HepG2 (cell line): ENCODE measurements around the gene RANBP3L. TPM values are rescaled to one million over a fixed set of nuclear protein-coding genes. Genes with fewer than 3 reads are reported as not detected.

Experiments used
- ATAC-seq: fragments of 200-7000 bp; cut with Tn5 transposase; 3 replicates; pipeline ENCODE4 v1.9.1; 2020; ENCODE audit warnings: mild to moderate bottlenecking, moderate library complexity
- BruUV-seq: library from RNA; stranded (reverse); fragments of 400-500 nt; replicated peaks from 2 replicates; lab custom pipeline; 2021; lab: Mats Ljungman, UMichigan
- CTCF ChIA-PET: fragments of 300-600 bp; formaldehyde crosslinking; extraction: SDS; loops from one replicate; lab custom pipeline; 2021; ENCODE audit warnings: low total read pairs, inconsistent platforms, low intra/inter-chr PET ratio; lab: Yijun Ruan, JAX
- POLR2A ChIA-PET: fragments of 350-600 bp; sonication (Branson Sonifier 250); formaldehyde crosslinking; loops from one replicate; lab custom pipeline; 2020; ENCODE audit warnings: antibody characterized with exemption, inconsistent platforms; lab: Yijun Ruan, JAX
- DNase-seq: peaks from one replicate; pipeline ENCODE4 v3.0.0-alpha.2; 2015; ENCODE audit warnings: low spot score
- FAIRE-seq: peaks from 3 replicates; lab custom pipeline; 2011; peaks lifted over from hg19 to GRCh38; lab: Jason Lieb, UNC
- H2AFZ ChIP-seq: one replicate; pipeline ENCODE4 v1.6.1; 2011; ENCODE audit warnings: low read length, inconsistent platforms
- H3K27ac ChIP-seq: fragments of 300-600 bp; 3 replicates; pipeline ENCODE4 v1.8.0; 2011; ENCODE audit warnings: mixed run types, mild to moderate bottlenecking, mixed read lengths, low read length, inconsistent platforms; ENCODE audit not compliant: insufficient read depth; ENCODE audit errors: extremely low read length
- H3K27me3 ChIP-seq, 2 experiments: fragments of 200-600 bp in 1 of 2; 2 replicates in 1 of 2; 3 replicates in 1 of 2; pipeline versions ENCODE4 v1.6.0 to v1.8.0; 2011; ENCODE audit warnings: low read length in 2 of 2, mild to moderate bottlenecking in 2 of 2, moderate library complexity in 2 of 2, inconsistent platforms in 1 of 2; ENCODE audit not compliant: insufficient read depth in 2 of 2, control insufficient read depth in 1 of 2
- H3K36me3 ChIP-seq, 2 experiments: fragments of 200-600 bp in 1 of 2; replicated peaks in 1 of 2; 2 replicates in 1 of 2; 3 replicates in 1 of 2; pipeline versions ENCODE4 v1.5.1 to v1.8.0; 2011; ENCODE audit warnings: low read length in 2 of 2, inconsistent platforms in 1 of 2; ENCODE audit not compliant: insufficient read depth in 2 of 2, control insufficient read depth in 1 of 2
- H3K4me1 ChIP-seq: 2 replicates; pipeline ENCODE4 v1.5.1; 2012; ENCODE audit warnings: low read length, inconsistent platforms; ENCODE audit not compliant: insufficient read depth
- H3K4me2 ChIP-seq: 2 replicates; pipeline ENCODE4 v1.6.0; 2011; ENCODE audit warnings: low read depth, low read length, inconsistent platforms
- H3K4me3 ChIP-seq, 3 experiments: fragments of 200-600 bp in 1 of 3; sonication (generic), shearing (Covaris generic) in 1 of 3; replicated peaks in 1 of 3; 2 replicates each; pipeline ENCODE4 v1.5.1; 2011 to 2016; ENCODE audit warnings: low read length in 3 of 3, inconsistent platforms in 2 of 3, low read depth in 2 of 3, mild to moderate bottlenecking in 2 of 3, control low read depth in 1 of 3, mixed read lengths in 1 of 3; ENCODE audit not compliant: insufficient read depth in 1 of 3
- H3K79me2 ChIP-seq: one replicate; pipeline ENCODE4 v1.6.1; 2011; ENCODE audit warnings: low read length, inconsistent platforms; ENCODE audit not compliant: insufficient read depth
- H3K9ac ChIP-seq: 2 replicates; pipeline ENCODE4 v1.6.0; 2011; ENCODE audit warnings: mild to moderate bottlenecking, low read depth, low read length, inconsistent platforms; ENCODE audit not compliant: insufficient read depth
- H3K9me3 ChIP-seq: 2 replicates; pipeline ENCODE4 v1.5.1; 2012; ENCODE audit warnings: mild to moderate bottlenecking, low read length
- H4K20me1 ChIP-seq: 2 replicates; pipeline ENCODE4 v1.6.0; 2011; ENCODE audit warnings: inconsistent platforms, mild to moderate bottlenecking, low read length, moderate library complexity; ENCODE audit not compliant: insufficient read depth
- ARNT ChIP-seq: fragments of 450-650 bp; IDR thresholded peaks from 2 replicates; pipeline ENCODE4 v1.6.1; 2017
- E2F1 ChIP-seq: sonication (generic); formaldehyde crosslinking; IDR thresholded peaks from 2 replicates; pipeline ENCODE4 v1.5.0; 2020; ENCODE audit warnings: missing genetic modification reagents
- ELK4 ChIP-seq: sonication (generic); formaldehyde crosslinking; IDR thresholded peaks from 2 replicates; pipeline ENCODE4 v1.9.0; 2021; ENCODE audit warnings: missing genetic modification reagents, borderline replicate concordance
- HNRNPUL1 ChIP-seq: fragments of 200-400 bp; formaldehyde crosslinking; IDR thresholded peaks from 2 replicates; pipeline ENCODE4 v1.6.1; 2017; ENCODE audit warnings: low read depth, mild to moderate bottlenecking, low read length, moderate library complexity
- MIER2 ChIP-seq: IDR thresholded peaks from 2 replicates; pipeline ENCODE4 v1.6.1; 2016; ENCODE audit warnings: missing biosample characterization, missing genetic modification reagents
- MTA1 ChIP-seq: sonication (generic); formaldehyde crosslinking; IDR thresholded peaks from 2 replicates; pipeline ENCODE4 v1.4.0; 2020; ENCODE audit warnings: missing genetic modification reagents, mild to moderate bottlenecking, borderline replicate concordance
- MXD1 ChIP-seq: sonication (generic); formaldehyde crosslinking; IDR thresholded peaks from 2 replicates; pipeline ENCODE4 v1.4.0; 2020; ENCODE audit warnings: mild to moderate bottlenecking, missing genetic modification reagents
- NFYB ChIP-seq: sonication (generic); formaldehyde crosslinking; IDR thresholded peaks from 2 replicates; pipeline ENCODE4 v1.4.0; 2020; ENCODE audit warnings: missing genetic modification reagents
- PRPF4 ChIP-seq: fragments of 200-400 bp; formaldehyde crosslinking; IDR thresholded peaks from 2 replicates; pipeline ENCODE4 v1.6.1; 2016; ENCODE audit warnings: low read length, low read depth; ENCODE audit not compliant: poor library complexity, severe bottlenecking
- REPIN1 ChIP-seq: sonication (generic); formaldehyde crosslinking; IDR thresholded peaks from 2 replicates; pipeline ENCODE4 v1.8.0; 2022; ENCODE audit warnings: missing genetic modification reagents, low read depth, mild to moderate bottlenecking, borderline replicate concordance
- TGIF2 ChIP-seq: IDR thresholded peaks from 2 replicates; pipeline ENCODE4 v1.6.1; 2016; ENCODE audit warnings: control low read depth, missing compliant biosample characterization
- YY1 ChIP-seq: IDR thresholded peaks from 2 replicates; pipeline ENCODE4 v1.6.1; 2011; ENCODE audit warnings: low read length, low read depth, moderate library complexity, mild to moderate bottlenecking; ENCODE audit not compliant: insufficient read depth, insufficient replicate concordance
- ZNF543 ChIP-seq: sonication (generic); formaldehyde crosslinking; IDR thresholded peaks from 2 replicates; pipeline ENCODE4 v1.4.0; 2020; ENCODE audit warnings: mild to moderate bottlenecking, missing genetic modification reagents
- ZNF687 ChIP-seq: sonication (generic); formaldehyde crosslinking; IDR thresholded peaks from 2 replicates; pipeline ENCODE4 v1.5.1; 2020; ENCODE audit warnings: mild to moderate bottlenecking, missing genetic modification reagents, moderate library complexity
- WGBS: methylation state at CpG from one replicate; pipeline ENCODE4 v1.1.6; 2017; ENCODE audit warnings: low lambda C conversion rate; 5-methylcytosine and 5-hydroxymethylcytosine counted together
- in situ Hi-C: cut with HindIII; loops from 2 replicates; pipeline ENCODE4 v1.10.0; 2017; ENCODE audit warnings: low pct_unique_long_range_greater_than_20kb; ENCODE audit not compliant: extremely low pct_ligation_motif_present
- intact Hi-C: fragments of 100-400 bp; cut with micrococcal nuclease; formaldehyde crosslinking; loops from one replicate; pipeline ENCODE4 v1.10.0; 2022; ENCODE audit not compliant: unreplicated experiment
- polyA plus RNA-seq, 8 experiments: library from polyadenylated mRNA; depleted of rRNA in 3 of 8; stranded (reverse) in 7 of 8; unstranded in 1 of 8; fragments of >200 nt; fragmentation: Illumina TruSeq in 4 of 8; extraction: Trizol in 4 of 8; gene quantifications; 2 replicates each; pipeline versions ENCODE4 v1.2.1 to v1.2.3, GENCODE V29; 2011 to 2016; ENCODE audit warnings: low read depth in 4 of 8, missing spikeins in 1 of 8, mixed read lengths in 1 of 8; ENCODE audit not compliant: insufficient read depth in 1 of 8
- total RNA-seq, 5 experiments: library from RNA; depleted of rRNA; stranded (reverse); fragments of >200 nt; fragmentation: Illumina TruSeq; extraction: Trizol; gene quantifications; 2 replicates each; pipeline ENCODE4 v1.2.3, GENCODE V29; 2016; ENCODE audit warnings: low read depth in 1 of 5

RANBP3L gene
- total and polyA plus RNA-seq, 2 of the 13 experiments (the other 11 are each of a cell fraction or from before 2014, with no cell fraction given), result 0.09 TPM; not detected in 1

GRCh38 chr5:36215910-36216309, 85.8 kb downstream of the RANBP3L start:
- Histone ChIP-seq H3K9me3 (no peaks in the 10 kb centered on the region), H2AFZ (no peak overlapping the region), H3K4me2 (no peak overlapping the region), H3K4me3 (no peak overlapping the region), H3K4me1 (no peaks in the 10 kb centered on the region), H3K36me3 (peaks cover 9 to 61% of the 10 kb centered on the region in 2 experiments), H3K27ac (no peak overlapping the region), H3K9ac (no peak overlapping the region), H3K27me3 (no peaks in the 10 kb centered on the region), H4K20me1 (no peaks in the 10 kb centered on the region; the same call in 1 of the 2 replicates), H3K79me2 (no peaks in the 10 kb centered on the region)
- 95% methylated on average over 2 of the region's 2 CpGs for WGBS
- no peak for DNase-seq
- no TSS peak for BruUV-seq
- POLR2A ChIA-PET, result no interaction called here
- CTCF ChIA-PET, result interaction anchor here (2.6 kb wide), 1 partner anchor 89 kb away, joined by 7 read pairs; no protein-coding TSS in a partner anchor
- in situ Hi-C loops (no loop called here), intact Hi-C loops (loop anchor here (2.0 kb wide), 1 partner anchor 49 kb away; no protein-coding TSS in a partner anchor)
- ATAC-seq, result no peak
- no peak for FAIRE-seq
- TF ChIP-seq E2F1 (CRISPR knock-in tag), result no peak
- no peak for TF ChIP-seq MXD1 (CRISPR knock-in tag)
- no peak for TF ChIP-seq ZNF543 (CRISPR knock-in tag)
- TF ChIP-seq ARNT, result no peak
- no peak for TF ChIP-seq HNRNPUL1
- no peak for TF ChIP-seq MTA1 (CRISPR knock-in tag)
- no peak for TF ChIP-seq NFYB
- TF ChIP-seq YY1, result no peak
- no peak for TF ChIP-seq ELK4 (CRISPR knock-in tag)
- no peak for TF ChIP-seq REPIN1
- TF ChIP-seq MIER2 (CRISPR knock-in tag), result no peak
- TF ChIP-seq PRPF4, result no peak
- TF ChIP-seq TGIF2, result no peak
- no peak for TF ChIP-seq ZNF687 (CRISPR knock-in tag)
